ENCODE data around the gene SYNPO2L. TPM values are rescaled to one million over a fixed set of nuclear protein-coding genes. Genes with fewer than 3 reads are reported as not detected.
"Not testable (repeated sequence)": the region's sequence is repeated elsewhere in the genome, so short reads cannot be mapped to it uniquely, and the experiment has no call there.

SYNPO2L gene
- total RNA-seq, 1 donor from 2014 or later, result not detected

- ATAC-seq, result no peak
- DNase-seq (ENCODE audit: low spot score), result no peak
Observed at GRCh38 chr10:73623056-73623455, 32.8 kb downstream of the SYNPO2L start.

- DNase-seq (ENCODE audit: low spot score); ATAC-seq: not testable (repeated sequence)
Observed at GRCh38 chr10:73620974-73621373, 34.9 kb downstream of the SYNPO2L start.

- not testable (repeated sequence) for ATAC-seq; DNase-seq (ENCODE audit: low spot score)
Observed at GRCh38 chr10:73617143-73617542, 38.7 kb downstream of the SYNPO2L start.

- ATAC-seq, result no peak
- DNase-seq (ENCODE audit: low spot score), result no peak
Observed at GRCh38 chr10:73614720-73615119, 41.1 kb downstream of the SYNPO2L start.

- ATAC-seq, result no peak
- no peak for DNase-seq (ENCODE audit: low spot score)
Observed at GRCh38 chr10:73609116-73609515, 46.7 kb downstream of the SYNPO2L start.

GRCh38 chr10:73601486-73601921, 54.3 kb downstream of the SYNPO2L start:
- ATAC-seq (no peak), DNase-seq (ENCODE audit: low spot score) (no peak)

GRCh38 chr10:73597346-73597745, 58.5 kb downstream of the SYNPO2L start:
- no peak for ATAC-seq

More at GRCh38 chr10:73597346-73597745, 58.5 kb downstream of the SYNPO2L start:
- no peak for DNase-seq (ENCODE audit: low spot score)

Other genes starting within 250 kb of the SYNPO2L start
- gene ANXA7, start 242.0 kb downstream of the SYNPO2L start, total RNA-seq, result 89.9 TPM
- gene MSS51, start 222.5 kb downstream of the SYNPO2L start, total RNA-seq, result 0.50 TPM
- gene PPP3CB, start 160.0 kb downstream of the SYNPO2L start, total RNA-seq, result 10.7 TPM
- 4.8 TPM for gene USP54, start 64.7 kb downstream of the SYNPO2L start, total RNA-seq
- gene MYOZ1, start 14.6 kb downstream of the SYNPO2L start, total RNA-seq, result not detected
- gene AGAP5, start 42.1 kb upstream of the SYNPO2L start, total RNA-seq, result 6.6 TPM
- 38.5 TPM for gene SEC24C, start 88.3 kb upstream of the SYNPO2L start, total RNA-seq
- gene CHCHD1, start 126.0 kb upstream of the SYNPO2L start, total RNA-seq, result 14.1 TPM
- gene ZSWIM8, start 129.6 kb upstream of the SYNPO2L start, total RNA-seq, result 101 TPM
- 11.5 TPM for gene NDST2, start 155.6 kb upstream of the SYNPO2L start, total RNA-seq
- gene CAMK2G, start 218.5 kb upstream of the SYNPO2L start, total RNA-seq, result 11.1 TPM

Data from left lobe of liver (tissue), 2 donors.